ENCODE results near the gene GORAB.

Gene GORAB

GRCh38 chr1:170596701-170597100 lies 64.7 kb downstream of the GORAB start:
- DNase-seq (ENCODE audit: insufficient read length, low spot score): no peak
- no peak for FAIRE-seq
- no peak for TF ChIP-seq TAF1 (IDR thresholded peaks at IDR 0.05; ENCODE audit: low read depth, low read length)

GRCh38 chr1:170598618-170599017 lies 66.7 kb downstream of the GORAB start:
- TF ChIP-seq SPI1 (IDR thresholded peaks at IDR 0.05; ENCODE audit: low read depth, low read length) (no peak), POLR2A (IDR thresholded peaks at IDR 0.05; ENCODE audit: low read depth, low read length) (no peak), TAF1 (IDR thresholded peaks at IDR 0.05; ENCODE audit: low read depth, low read length) (no peak), POU2F2 (IDR thresholded peaks at IDR 0.05; ENCODE audit: low read depth, low read length) (no peak), PAX5 (IDR thresholded peaks at IDR 0.05; ENCODE audit: insufficient read depth, low read length, severe bottlenecking) (no peak), POLR2AphosphoS5 (IDR thresholded peaks at IDR 0.05; ENCODE audit: low read depth, low read length) (no peak)
- FAIRE-seq: no peak
- DNase-seq (ENCODE audit: insufficient read length, low spot score): no peak

- FAIRE-seq (no peak), DNase-seq (ENCODE audit: insufficient read length, low spot score) (no peak)
- TF ChIP-seq POLR2AphosphoS5 (IDR thresholded peaks at IDR 0.05; ENCODE audit: low read depth, low read length) (no peak), POU2F2 (IDR thresholded peaks at IDR 0.05; ENCODE audit: low read depth, low read length) (no peak), POLR2A (IDR thresholded peaks at IDR 0.05; ENCODE audit: low read depth, low read length) (no peak), SPI1 (IDR thresholded peaks at IDR 0.05; ENCODE audit: low read depth, low read length) (no peak), PAX5 (IDR thresholded peaks at IDR 0.05; ENCODE audit: insufficient read depth, low read length, severe bottlenecking) (no peak), TAF1 (IDR thresholded peaks at IDR 0.05; ENCODE audit: low read depth, low read length) (no peak)
Observed at GRCh38 chr1:170599033-170599432, 67.1 kb downstream of the GORAB start.

GRCh38 chr1:170601866-170602265 lies 69.9 kb downstream of the GORAB start:
- no peak for TF ChIP-seq POU2F2 (IDR thresholded peaks at IDR 0.05; ENCODE audit: low read depth, low read length)
- FAIRE-seq (no peak), DNase-seq (ENCODE audit: insufficient read length, low spot score) (no peak)
